ENCODE measurements around the gene SLC25A5.
"Not testable (repeated sequence)": the region's sequence is repeated elsewhere in the genome, so short reads cannot be mapped to it uniquely, and the experiment has no call there.

SLC25A5 gene

DNA sequence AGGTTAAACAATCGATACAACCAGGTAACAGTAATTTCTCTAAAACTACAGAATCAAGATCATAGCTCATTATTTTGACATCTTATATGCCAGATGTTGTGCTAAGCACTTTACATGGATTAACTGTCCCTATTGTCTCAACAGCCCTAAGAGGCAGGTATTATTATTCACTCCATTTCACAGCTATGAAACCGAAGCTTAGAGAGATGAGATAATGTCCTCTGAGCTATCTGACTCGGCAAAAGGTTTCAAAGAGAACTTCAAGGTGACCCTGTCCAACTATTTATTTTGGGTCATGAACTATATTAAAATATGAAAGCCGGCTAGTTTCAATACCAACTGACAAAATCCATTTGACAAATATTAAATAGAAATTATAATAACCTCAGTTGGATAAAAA lies 10.3 kb downstream of the SLC25A5 start:
- DNase-seq, result no peak

- peak; percentile 5 for DNase-seq
These were observed 11.6 kb downstream of the SLC25A5 start for GRCh38 chrX:119479845-119480244.

- no peak for DNase-seq
These were observed 13.1 kb downstream of the SLC25A5 start for GRCh38 chrX:119481323-119481801.

GRCh38 chrX:119482041-119482440 lies 13.8 kb downstream of the SLC25A5 start:
- DNase-seq, result no peak

- DNase-seq, result no peak
These were observed 14.5 kb downstream of the SLC25A5 start for GRCh38 chrX:119482481-119483480.

DNA sequence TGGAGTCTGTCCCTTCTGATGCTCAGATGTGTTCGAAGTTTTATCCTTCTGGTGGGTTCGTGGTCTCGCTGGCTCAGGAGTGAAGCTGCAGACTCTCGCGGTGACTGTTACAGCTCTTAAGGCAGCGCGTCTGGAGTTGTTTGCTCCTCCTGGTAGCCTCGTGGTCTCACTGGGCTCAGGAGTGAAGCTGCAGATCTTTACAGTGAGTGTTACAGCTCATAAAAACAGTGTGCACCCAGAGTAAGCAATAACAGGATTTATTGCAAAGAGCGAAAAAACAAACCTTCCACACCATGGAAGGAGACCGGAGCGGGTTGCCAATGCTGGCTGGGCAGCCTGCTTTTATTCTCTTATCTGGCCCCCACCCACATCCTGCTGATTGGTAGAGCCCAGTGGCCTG lies 18.5 kb downstream of the SLC25A5 start:
- no peak for DNase-seq

GRCh38 chrX:119487766-119488165 lies 19.5 kb downstream of the SLC25A5 start:
- DNase-seq, result not testable (repeated sequence)

DNA sequence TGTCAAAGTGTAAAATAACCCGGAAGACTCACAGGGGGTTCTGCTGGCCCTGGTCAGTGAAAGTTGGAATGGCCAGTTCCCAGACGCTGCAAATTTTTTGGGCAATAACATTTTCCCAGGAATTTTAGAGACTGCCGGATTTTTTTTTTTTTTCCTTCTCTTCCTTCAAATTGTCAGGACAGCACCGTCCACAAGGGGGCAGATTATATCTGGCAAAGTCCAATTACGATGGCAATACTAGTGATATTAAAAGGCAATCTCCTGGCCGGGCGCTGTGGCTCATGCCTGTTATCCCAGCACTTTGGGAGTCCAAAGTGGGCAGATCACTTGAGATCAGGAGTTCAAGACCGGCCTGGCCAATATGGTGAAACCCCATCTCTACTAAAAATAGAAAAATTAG lies 20.5 kb downstream of the SLC25A5 start:
- peak; percentile 13 for DNase-seq

DNA sequence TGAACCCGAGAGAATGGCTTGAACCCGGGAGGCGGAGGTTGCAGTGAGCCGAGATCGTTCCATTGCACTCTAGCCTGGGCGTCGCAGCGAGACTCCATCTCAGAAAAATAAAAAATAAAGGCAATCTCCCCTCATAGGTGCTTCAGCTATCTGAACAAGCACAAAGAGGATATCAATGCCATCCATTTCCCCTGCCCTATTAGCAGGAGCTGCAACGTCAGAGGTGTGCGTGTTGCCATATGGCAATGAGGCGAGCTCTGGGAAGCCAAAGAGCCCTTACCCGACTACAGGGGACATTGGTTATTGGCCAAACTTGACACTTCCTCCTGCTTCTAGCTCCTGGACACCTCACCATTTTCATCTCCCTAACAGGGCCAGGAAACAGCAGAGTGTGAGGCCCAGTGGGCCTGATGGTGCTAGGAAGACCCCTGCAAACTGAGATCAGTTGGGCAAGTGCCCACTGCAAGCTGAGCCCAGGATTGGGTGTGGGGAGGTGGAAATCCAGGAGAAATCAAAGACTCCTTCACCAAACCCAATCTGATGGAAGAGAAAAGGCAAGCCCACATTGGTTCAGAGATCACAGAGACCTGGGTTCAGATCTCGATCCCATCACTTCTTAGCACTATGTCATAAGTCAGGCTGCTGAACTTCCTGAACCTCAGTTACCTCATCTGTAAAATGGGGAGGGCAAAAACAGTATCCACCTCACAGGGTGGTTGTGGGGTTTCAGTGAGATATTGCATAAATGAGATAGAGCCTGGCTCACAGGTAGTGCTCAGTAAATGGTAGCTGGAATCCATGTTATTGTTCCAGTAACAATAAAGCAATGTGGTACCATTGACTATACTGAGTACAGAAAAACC lies 21.2 kb downstream of the SLC25A5 start:
- DNase-seq, result no peak

DNA sequence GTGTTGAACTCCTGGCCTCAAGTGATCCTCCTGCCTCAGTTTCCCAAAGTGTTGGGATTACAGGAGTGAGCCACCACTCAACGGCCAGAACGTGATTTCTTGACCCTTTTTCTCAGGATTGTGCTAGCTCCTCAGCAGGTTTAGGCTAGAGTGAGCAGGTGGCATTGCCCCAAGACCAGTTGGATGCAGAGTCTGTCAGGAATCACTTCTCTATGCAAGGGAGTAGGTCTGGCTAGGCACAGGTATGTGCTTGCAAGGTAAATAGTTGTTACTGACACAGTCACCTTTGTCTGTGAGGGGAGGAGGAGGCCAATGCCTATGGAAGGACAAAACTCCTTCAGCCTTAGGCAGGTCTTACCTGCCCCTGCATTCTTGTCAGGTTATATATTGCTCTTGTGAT lies 24.2 kb downstream of the SLC25A5 start:
- DNase-seq, result no peak

- not testable (repeated sequence) for DNase-seq
These were observed 25.7 kb downstream of the SLC25A5 start for GRCh38 chrX:119493851-119494495.

GRCh38 chrX:119495734-119496726 lies 27.8 kb downstream of the SLC25A5 start:
- DNase-seq, result no peak

- DNase-seq, result no peak
These were observed 28.9 kb downstream of the SLC25A5 start for GRCh38 chrX:119497185-119497584.

- DNase-seq, result no peak
These were observed 32.0 kb downstream of the SLC25A5 start for GRCh38 chrX:119500061-119500800.

DNA sequence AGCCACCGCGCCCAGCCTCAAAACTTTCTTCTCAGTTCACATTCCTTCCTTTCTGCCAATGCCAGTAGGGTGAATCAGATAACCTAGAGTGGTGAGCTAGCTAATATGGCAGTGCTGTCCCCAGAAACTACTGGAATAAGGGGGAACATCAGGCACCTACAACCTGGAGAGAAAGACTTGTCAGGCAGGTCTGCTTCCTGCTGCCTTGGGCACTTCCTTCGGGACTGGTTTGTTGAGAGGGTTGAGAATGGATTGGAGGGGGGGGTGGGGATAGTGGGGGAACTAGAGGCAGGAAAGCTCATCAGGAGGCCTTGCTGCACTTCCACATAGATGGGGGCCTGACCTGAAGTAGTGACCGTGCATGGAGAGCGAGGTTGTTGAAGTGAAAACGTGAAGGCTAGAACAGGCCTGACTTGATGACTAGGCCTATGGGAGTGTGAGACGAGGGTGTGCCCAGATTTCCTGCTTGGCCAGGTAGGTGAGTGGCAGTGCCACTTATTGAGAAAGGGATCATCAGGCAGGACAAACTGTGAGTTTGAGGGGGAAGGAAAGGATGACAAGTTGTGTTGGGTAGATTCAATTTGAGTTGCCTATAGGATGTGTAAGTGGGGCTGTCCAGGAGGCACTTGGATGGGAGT lies 33.4 kb downstream of the SLC25A5 start:
- DNase-seq, result no peak

DNA sequence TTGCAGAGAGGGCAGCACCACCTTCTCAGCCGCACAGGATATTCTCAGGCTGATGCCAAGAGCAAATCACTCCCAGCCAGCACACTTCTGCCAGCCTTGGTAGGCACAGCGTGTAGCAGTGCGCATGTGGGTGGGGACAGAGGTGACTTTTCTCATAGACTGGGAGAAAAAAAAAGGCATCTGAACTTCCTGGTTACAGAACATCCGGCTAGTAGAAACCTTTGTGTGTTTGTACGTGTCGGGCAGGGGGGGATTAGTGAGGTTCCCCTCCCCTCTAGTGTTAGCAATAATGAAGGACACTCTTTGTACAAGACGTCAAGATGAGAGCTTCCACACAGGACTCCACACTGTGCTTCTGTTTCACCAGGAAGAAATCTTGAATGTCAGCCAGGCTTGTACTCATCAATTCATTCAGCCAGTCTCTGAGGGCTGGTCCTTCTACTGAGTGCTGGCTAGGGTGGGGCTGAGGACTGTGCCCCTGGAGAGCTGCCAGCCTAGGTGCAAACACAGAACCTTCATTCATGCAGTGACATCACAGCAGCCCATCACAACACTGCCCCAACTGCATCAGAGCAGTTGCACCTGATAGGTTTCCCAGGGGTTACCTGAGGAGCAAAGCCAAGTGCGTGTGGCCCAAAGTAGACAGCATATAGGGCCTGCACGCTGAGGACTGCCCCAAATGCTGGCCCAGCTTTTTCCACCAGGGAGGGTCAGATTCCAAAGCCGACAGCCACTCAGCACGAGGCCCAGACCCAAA lies 34.7 kb downstream of the SLC25A5 start:
- no peak for DNase-seq

GRCh38 chrX:119503484-119503861 lies 35.2 kb downstream of the SLC25A5 start:
- no peak for DNase-seq

- not testable (repeated sequence) for DNase-seq
These were observed 36.9 kb downstream of the SLC25A5 start for GRCh38 chrX:119505145-119505544.

DNA sequence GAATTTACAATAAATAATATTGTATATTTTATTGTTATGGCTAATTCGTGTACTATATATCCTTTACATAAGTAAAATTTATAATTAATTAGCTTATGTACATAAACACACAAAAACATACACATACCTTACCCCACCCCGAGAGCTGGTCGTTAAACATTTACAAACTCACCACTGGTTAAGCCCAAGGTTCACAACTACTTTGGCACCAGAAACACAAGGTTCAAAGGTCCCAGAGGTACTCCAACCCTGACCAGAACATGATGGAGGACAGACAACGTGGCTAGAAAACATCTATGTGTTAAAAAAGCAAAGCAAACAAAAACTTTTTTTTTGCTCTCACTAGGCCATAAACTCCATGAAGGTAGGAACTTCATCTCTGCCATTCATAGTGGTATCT lies 37.7 kb downstream of the SLC25A5 start:
- no peak for DNase-seq

GRCh38 chrX:119507206-119507605 lies 39.0 kb downstream of the SLC25A5 start:
- no peak for DNase-seq
